ENCODE data around the gene ADAM10.
"Not testable (repeated sequence)": the region's sequence is repeated elsewhere in the genome, so short reads cannot be mapped to it uniquely, and the experiment has no call there.

DNA sequence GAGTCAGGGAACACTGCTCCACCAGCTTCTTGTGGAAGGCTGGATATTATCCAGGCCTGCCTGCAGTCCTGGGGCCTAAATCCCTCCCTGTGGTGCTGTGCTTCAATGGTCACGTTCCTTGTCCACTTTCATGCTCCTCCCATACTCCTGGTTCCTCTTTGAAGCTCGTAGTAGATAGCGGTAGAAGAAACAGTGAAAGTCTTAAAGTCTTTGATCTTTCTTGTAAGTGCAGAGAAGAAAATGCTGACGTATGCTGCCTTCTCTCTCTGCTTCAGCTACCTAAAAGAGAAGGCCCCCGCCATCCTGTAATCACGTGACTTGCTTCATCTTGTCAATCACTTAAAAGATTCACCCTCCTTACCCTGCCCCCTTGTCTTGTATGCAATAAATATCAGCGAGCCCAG lies 19.1 kb upstream of the ADAM10 start:
- not testable (repeated sequence) for TF ChIP-seq FOXM1 (IDR thresholded peaks at IDR 0.05; ENCODE audit: low read depth); CTCF (IDR thresholded peaks at IDR 0.05); TAF1 (IDR thresholded peaks at IDR 0.05; ENCODE audit: borderline replicate concordance, low read depth, low read length); POLR2AphosphoS5 (IDR thresholded peaks at IDR 0.05; ENCODE audit: low read depth, low read length); MXI1 (IDR thresholded peaks at IDR 0.05; ENCODE audit: low read depth, low read length); GATA2 (CRISPR knock-in tag; IDR thresholded peaks at IDR 0.05); JUND (IDR thresholded peaks at IDR 0.05); MEF2A (IDR thresholded peaks at IDR 0.05; ENCODE audit: borderline replicate concordance, low read depth); RFX5 (IDR thresholded peaks at IDR 0.05; ENCODE audit: low read length); CHD2 (IDR thresholded peaks at IDR 0.05; ENCODE audit: low read length, partially characterized antibody); NRF1 (IDR thresholded peaks at IDR 0.05; ENCODE audit: low read depth, low read length); GABPA (IDR thresholded peaks at IDR 0.05; ENCODE audit: low read depth)
- TF ChIP-seq, protein P1, sequence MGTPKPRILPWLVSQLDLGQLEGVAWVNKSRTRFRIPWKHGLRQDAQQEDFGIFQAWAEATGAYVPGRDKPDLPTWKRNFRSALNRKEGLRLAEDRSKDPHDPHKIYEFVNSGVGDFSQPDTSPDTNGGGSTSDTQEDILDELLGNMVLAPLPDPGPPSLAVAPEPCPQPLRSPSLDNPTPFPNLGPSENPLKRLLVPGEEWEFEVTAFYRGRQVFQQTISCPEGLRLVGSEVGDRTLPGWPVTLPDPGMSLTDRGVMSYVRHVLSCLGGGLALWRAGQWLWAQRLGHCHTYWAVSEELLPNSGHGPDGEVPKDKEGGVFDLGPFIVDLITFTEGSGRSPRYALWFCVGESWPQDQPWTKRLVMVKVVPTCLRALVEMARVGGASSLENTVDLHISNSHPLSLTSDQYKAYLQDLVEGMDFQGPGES (IDR thresholded peaks at IDR 0.05; ENCODE audit: low read depth, low read length): not testable (repeated sequence)
- TF ChIP-seq, protein P2, sequence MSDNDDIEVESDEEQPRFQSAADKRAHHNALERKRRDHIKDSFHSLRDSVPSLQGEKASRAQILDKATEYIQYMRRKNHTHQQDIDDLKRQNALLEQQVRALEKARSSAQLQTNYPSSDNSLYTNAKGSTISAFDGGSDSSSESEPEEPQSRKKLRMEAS (IDR thresholded peaks at IDR 0.05; ENCODE audit: low read depth): not testable (repeated sequence)

All from SK-N-SH (cell line).